HepG2 (cell line): ENCODE data around the gene DPEP3. TPM values are rescaled to one million over a fixed set of nuclear protein-coding genes. Genes with fewer than 3 reads are reported as not detected.
A peak's percentile ranks its signal among the peaks of the same experiment; 100 is the strongest.

Source experiments
- ARNT2 ChIP-seq: sonication (generic); formaldehyde crosslinking; IDR thresholded peaks from 2 replicates; pipeline ENCODE4 v1.8.0; 2022; ENCODE audit warnings: mild to moderate bottlenecking, low read depth, missing genetic modification reagents, moderate library complexity
- HHEX ChIP-seq: IDR thresholded peaks from 2 replicates; pipeline ENCODE4 v1.6.1; 2016; ENCODE audit warnings: control low read depth
- HINFP ChIP-seq: sonication (generic); formaldehyde crosslinking; IDR thresholded peaks from 2 replicates; pipeline ENCODE4 v1.4.0; 2020; ENCODE audit warnings: low read depth, mild to moderate bottlenecking, missing genetic modification reagents
- IKZF1 ChIP-seq: fragments of 450-650 bp; IDR thresholded peaks from 2 replicates; pipeline ENCODE4 v1.7.1; 2016
- KAT7 ChIP-seq: IDR thresholded peaks from 2 replicates; pipeline ENCODE4 v1.6.1; 2018; ENCODE audit warnings: borderline replicate concordance, missing compliant biosample characterization
- MBD4 ChIP-seq: IDR thresholded peaks from 2 replicates; pipeline ENCODE4 v1.6.1; 2012; ENCODE audit warnings: low read length, inconsistent platforms, borderline replicate concordance
- MED13 ChIP-seq: sonication (generic); formaldehyde crosslinking; IDR thresholded peaks from 2 replicates; pipeline ENCODE4 v1.5.0; 2020; ENCODE audit warnings: missing genetic modification reagents
- NFRKB ChIP-seq: fragments of 450-650 bp; IDR thresholded peaks from 2 replicates; pipeline ENCODE4 v1.6.1; 2017
- PAF1 ChIP-seq: IDR thresholded peaks from 2 replicates; pipeline ENCODE4 v1.6.1; 2016; ENCODE audit warnings: missing genetic modification reagents, missing compliant biosample characterization
- RFXAP ChIP-seq: sonication (generic); formaldehyde crosslinking; IDR thresholded peaks from 2 replicates; pipeline ENCODE4 v1.4.0; 2020; ENCODE audit warnings: missing genetic modification reagents, borderline replicate concordance
- TP53 ChIP-seq: sonication (generic); formaldehyde crosslinking; conservative IDR thresholded peaks from 2 replicates; pipeline ENCODE4 v1.4.0; 2020; ENCODE audit warnings: missing genetic modification reagents
- ZBTB4 ChIP-seq: sonication (generic); formaldehyde crosslinking; IDR thresholded peaks from 2 replicates; pipeline ENCODE4 v1.4.0; 2020; ENCODE audit warnings: missing genetic modification reagents, mild to moderate bottlenecking, borderline replicate concordance
- ZFP82 ChIP-seq: sonication (generic); formaldehyde crosslinking; IDR thresholded peaks from 2 replicates; pipeline ENCODE4 v1.5.1; 2020; ENCODE audit warnings: mild to moderate bottlenecking, missing genetic modification reagents, borderline replicate concordance
- ZHX1 ChIP-seq: sonication (generic); formaldehyde crosslinking; IDR thresholded peaks from 2 replicates; pipeline ENCODE4 v1.8.1; 2022; ENCODE audit warnings: low read depth, mild to moderate bottlenecking, missing genetic modification reagents
- ZMAT5 ChIP-seq: sonication (generic); formaldehyde crosslinking; IDR thresholded peaks from 2 replicates; pipeline ENCODE4 v1.5.0; 2020; ENCODE audit warnings: mild to moderate bottlenecking, low read depth, missing genetic modification reagents, borderline replicate concordance
- ZNF24 ChIP-seq: fragments of 450-650 bp; IDR thresholded peaks from 2 replicates; pipeline ENCODE4 v1.6.1; 2017; ENCODE audit warnings: antibody characterized with exemption, mild to moderate bottlenecking
- ZNF337 ChIP-seq: sonication (generic); formaldehyde crosslinking; IDR thresholded peaks from 2 replicates; pipeline ENCODE4 v1.5.1; 2020; ENCODE audit warnings: missing genetic modification reagents, low read depth, mild to moderate bottlenecking, borderline replicate concordance
- ZNF382 ChIP-seq: sonication (generic); formaldehyde crosslinking; IDR thresholded peaks from 2 replicates; pipeline ENCODE4 v1.5.0; 2020; ENCODE audit warnings: missing genetic modification reagents, mild to moderate bottlenecking, borderline replicate concordance
- ZNF441 ChIP-seq: sonication (generic); formaldehyde crosslinking; IDR thresholded peaks from 2 replicates; pipeline ENCODE4 v1.7.0; 2021; ENCODE audit warnings: missing genetic modification reagents, borderline replicate concordance
- ZNF605 ChIP-seq: sonication (generic); formaldehyde crosslinking; IDR thresholded peaks from 2 replicates; pipeline ENCODE4 v1.8.0; 2022; ENCODE audit warnings: mild to moderate bottlenecking, missing genetic modification reagents
- ZNF674 ChIP-seq: sonication (generic); formaldehyde crosslinking; IDR thresholded peaks from 2 replicates; pipeline ENCODE4 v1.5.0; 2020; ENCODE audit warnings: low read depth, mild to moderate bottlenecking, missing genetic modification reagents
- ZNF777 ChIP-seq: sonication (generic); formaldehyde crosslinking; IDR thresholded peaks from 2 replicates; pipeline ENCODE4 v1.4.0; 2020; ENCODE audit warnings: missing genetic modification reagents
- ZNF792 ChIP-seq: IDR thresholded peaks from 2 replicates; pipeline ENCODE4 v1.6.1; 2016
- ZZZ3 ChIP-seq: sonication (generic); formaldehyde crosslinking; IDR thresholded peaks from 2 replicates; pipeline ENCODE4 v1.4.0; 2020; ENCODE audit warnings: missing genetic modification reagents, mild to moderate bottlenecking, borderline replicate concordance
- polyA plus RNA-seq, 8 experiments: library from polyadenylated mRNA; depleted of rRNA in 3 of 8; stranded (reverse) in 7 of 8; unstranded in 1 of 8; fragments of >200 nt; fragmentation: Illumina TruSeq in 4 of 8; extraction: Trizol in 4 of 8; gene quantifications; 2 replicates each; pipeline versions ENCODE4 v1.2.1 to v1.2.3, GENCODE V29; 2011 to 2016; ENCODE audit warnings: low read depth in 4 of 8, missing spikeins in 1 of 8, mixed read lengths in 1 of 8; ENCODE audit not compliant: insufficient read depth in 1 of 8
- total RNA-seq, 5 experiments: library from RNA; depleted of rRNA; stranded (reverse); fragments of >200 nt; fragmentation: Illumina TruSeq; extraction: Trizol; gene quantifications; 2 replicates each; pipeline ENCODE4 v1.2.3, GENCODE V29; 2016; ENCODE audit warnings: low read depth in 1 of 5

DPEP3 gene
- total and polyA plus RNA-seq, 2 of the 13 experiments (the other 11 are each of a cell fraction or from before 2014, with no cell fraction given), result not detected

- TF ChIP-seq ZBTB4 (CRISPR knock-in tag) (no peak), NFRKB (no peak), ZNF337 (CRISPR knock-in tag) (no peak), PAF1 (CRISPR knock-in tag) (0 out of 2 replicates have a peak, but pooled peaks have one; percentile 66), HINFP (CRISPR knock-in tag) (no peak), RFXAP (0 out of 2 replicates have a peak, but pooled peaks have one; percentile 35), ZNF777 (0 out of 2 replicates have a peak, but pooled peaks have one; percentile 15), MBD4 (no peak), ZNF792 (CRISPR knock-in tag) (no peak), ZHX1 (CRISPR knock-in tag) (no peak), ZZZ3 (no peak), ZNF605 (CRISPR knock-in tag) (no peak), KAT7 (CRISPR knock-in tag) (no peak), ZNF441 (CRISPR knock-in tag) (0 out of 2 replicates have a peak, but pooled peaks have one; percentile 22), ARNT2 (CRISPR knock-in tag) (0 out of 2 replicates have a peak, but pooled peaks have one; percentile 36), IKZF1 (no peak), MED13 (CRISPR knock-in tag) (no peak), ZNF24 (no peak), ZNF674 (no peak), HHEX (CRISPR knock-in tag) (0 out of 2 replicates have a peak, but pooled peaks have one; percentile 28), TP53 (CRISPR knock-in tag) (no peak), ZMAT5 (no peak), ZNF382 (CRISPR knock-in tag) (no peak), ZFP82 (CRISPR knock-in tag) (no peak)
Measured at GRCh38 chr16:67941469-67942199, 38.7 kb downstream of the DPEP3 start (continued).
